H1 (cell line): ENCODE measurements around the gene TMPRSS3. TPM values are rescaled to one million over a fixed set of nuclear protein-coding genes. Genes with fewer than 3 reads are reported as not detected.

Experiments
- CTCF ChIA-PET: fragments of 300-600 bp; sonication (Branson Sonifier 250); formaldehyde crosslinking; loops from one replicate; lab custom pipeline; 2021; ENCODE audit not compliant: partially characterized antibody; lab: Charles Lee
- POLR2A ChIA-PET: fragments of 300-600 bp; sonication (Branson Sonifier 250); formaldehyde crosslinking; loops from one replicate; lab custom pipeline; 2021; ENCODE audit warnings: inconsistent platforms; ENCODE audit not compliant: partially characterized antibody; lab: Charles Lee
- DNase-seq, 2 experiments: peaks; one replicate each; pipeline versions ENCODE4 v3.0.0 to v3.0.0-alpha.2; 2010 to 2022; ENCODE audit warnings: low spot score in 2 of 2, low read depth in 1 of 2, mixed read lengths in 1 of 2
- FAIRE-seq: peaks from 2 replicates; lab custom pipeline; 2011; peaks lifted over from hg19 to GRCh38; lab: Jason Lieb, UNC
- H2AFZ ChIP-seq: 2 replicates; pipeline ENCODE4 v1.8.1; 2012; ENCODE audit warnings: low read length, inconsistent platforms
- H2AK5ac ChIP-seq: 2 replicates; pipeline ENCODE4 v1.6.1; 2013; ENCODE audit warnings: low read depth, low read length
- H2BK120ac ChIP-seq: replicated peaks from 2 replicates; pipeline ENCODE3; 2013; ENCODE audit warnings: low read depth, low read length, inconsistent platforms
- H2BK12ac ChIP-seq: 2 replicates; pipeline ENCODE4 v1.6.1; 2013; ENCODE audit warnings: low read depth, low read length
- H2BK15ac ChIP-seq: 2 replicates; pipeline ENCODE4 v1.6.1; 2013; ENCODE audit warnings: low read length
- H2BK20ac ChIP-seq: 2 replicates; pipeline ENCODE4 v1.6.1; 2013; ENCODE audit warnings: low read length
- H2BK5ac ChIP-seq: 2 replicates; pipeline ENCODE4 v1.6.1; 2013; ENCODE audit warnings: low read depth, low read length
- H3K14ac ChIP-seq: 2 replicates; pipeline ENCODE4 v1.6.1; 2013; ENCODE audit warnings: inconsistent platforms; ENCODE audit not compliant: insufficient read length
- H3K18ac ChIP-seq: 2 replicates; pipeline ENCODE4 v1.6.1; 2013; ENCODE audit warnings: low read length; ENCODE audit errors: extremely low read depth
- H3K23ac ChIP-seq: 2 replicates; pipeline ENCODE4 v1.6.1; 2013; ENCODE audit warnings: inconsistent platforms; ENCODE audit not compliant: insufficient read length
- H3K23me2 ChIP-seq: 2 replicates; pipeline ENCODE4 v1.6.1; 2013; ENCODE audit warnings: low read depth, low read length
- H3K27ac ChIP-seq: 2 replicates; pipeline ENCODE4 v1.6.1; 2011; ENCODE audit warnings: low read depth, low read length, inconsistent platforms
- H3K27me3 ChIP-seq, 4 experiments: replicated peaks in 1 of 4; 1 replicate in 1 of 4; 2 replicates in 3 of 4; pipeline versions ENCODE4 v1.6.1 to v1.8.1; 2011 to 2013; ENCODE audit warnings: low read length in 3 of 4, mild to moderate bottlenecking in 3 of 4, inconsistent platforms in 2 of 4, mixed read lengths in 2 of 4, moderate library complexity in 1 of 4; ENCODE audit not compliant: control insufficient read depth in 3 of 4, insufficient read depth in 3 of 4; ENCODE audit errors: extremely low read depth in 1 of 4
- H3K36me3 ChIP-seq, 4 experiments: 2 replicates each; pipeline versions ENCODE4 v1.6.1 to v1.8.1; 2011 to 2013; ENCODE audit warnings: mild to moderate bottlenecking in 4 of 4, low read length in 3 of 4, moderate library complexity in 2 of 4, control low read depth in 1 of 4, inconsistent platforms in 1 of 4; ENCODE audit not compliant: insufficient read depth in 4 of 4, control insufficient read depth in 2 of 4
- H3K4ac ChIP-seq: replicated peaks from 2 replicates; pipeline ENCODE3; 2013; ENCODE audit warnings: low read length, low read depth, mixed read lengths, inconsistent platforms; ENCODE audit not compliant: insufficient read length
- H3K4me1 ChIP-seq, 4 experiments: replicated peaks in 1 of 4; 1 replicate in 1 of 4; 2 replicates in 3 of 4; pipeline versions ENCODE4 v1.6.1 to v1.8.1; 2011 to 2013; ENCODE audit warnings: low read length in 3 of 4, inconsistent platforms in 2 of 4, mixed read lengths in 1 of 4; ENCODE audit not compliant: insufficient read depth in 4 of 4, control insufficient read depth in 3 of 4
- H3K4me2 ChIP-seq, 2 experiments: 2 replicates each; pipeline versions ENCODE4 v1.6.1 to v1.8.1; 2011 to 2013; ENCODE audit warnings: low read depth in 2 of 2, low read length in 2 of 2, control low read depth in 1 of 2, inconsistent platforms in 1 of 2, mild to moderate bottlenecking in 1 of 2; ENCODE audit not compliant: insufficient read depth in 1 of 2
- H3K4me3 ChIP-seq, 4 experiments: fragments of 200-600, 300-600 bp in 1 of 4; sonication (generic), shearing (Covaris generic), sonication (Bioruptor Twin) in 1 of 4; 2 replicates each; pipeline versions ENCODE4 v1.5.1 to v1.8.1; 2011 to 2016; ENCODE audit warnings: low read length in 4 of 4, low read depth in 3 of 4, control low read depth in 2 of 4, inconsistent platforms in 2 of 4, mild to moderate bottlenecking in 2 of 4, mixed read lengths in 1 of 4, moderate library complexity in 1 of 4; ENCODE audit not compliant: insufficient read depth in 2 of 4; ENCODE audit errors: extremely low read depth in 1 of 4
- H3K56ac ChIP-seq: replicated peaks from 2 replicates; pipeline ENCODE3; 2013; ENCODE audit warnings: low read depth, mild to moderate bottlenecking, mixed read lengths, low read length, inconsistent platforms; ENCODE audit not compliant: insufficient read length
- H3K79me1 ChIP-seq: 2 replicates; pipeline ENCODE4 v1.6.1; 2013; ENCODE audit warnings: low read depth, low read length, control low read depth
- H3K79me2 ChIP-seq, 2 experiments: 2 replicates each; pipeline versions ENCODE4 v1.6.1 to v1.8.1; 2012 to 2013; ENCODE audit warnings: low read length in 2 of 2, mild to moderate bottlenecking in 2 of 2, inconsistent platforms in 1 of 2; ENCODE audit not compliant: insufficient read depth in 2 of 2, control insufficient read depth in 1 of 2
- H3K9ac ChIP-seq, 4 experiments: replicated peaks in 1 of 4; 1 replicate in 1 of 4; 2 replicates in 3 of 4; pipeline versions ENCODE4 v1.6.1 to v1.8.1; 2011 to 2013; ENCODE audit warnings: low read depth in 3 of 4, low read length in 3 of 4, control low read depth in 2 of 4, mild to moderate bottlenecking in 2 of 4, moderate library complexity in 2 of 4, inconsistent platforms in 1 of 4; ENCODE audit errors: extremely low read depth in 1 of 4
- H3K9me3 ChIP-seq, 2 experiments: 2 replicates each; pipeline versions ENCODE4 v1.6.1 to v1.8.1; 2012 to 2013; ENCODE audit warnings: mild to moderate bottlenecking in 2 of 2, moderate library complexity in 2 of 2, control low read depth in 1 of 2, inconsistent platforms in 1 of 2, low read depth in 1 of 2, low read length in 1 of 2, mixed read lengths in 1 of 2; ENCODE audit not compliant: insufficient read depth in 2 of 2
- H4K20me1 ChIP-seq, 2 experiments: replicated peaks in 1 of 2; 2 replicates each; pipeline versions ENCODE3 to v1.8.1; 2011 to 2013; ENCODE audit warnings: inconsistent platforms in 2 of 2, low read length in 2 of 2, mild to moderate bottlenecking in 1 of 2; ENCODE audit not compliant: insufficient read depth in 2 of 2, control insufficient read depth in 1 of 2
- H4K5ac ChIP-seq: 2 replicates; pipeline ENCODE4 v1.6.1; 2013; ENCODE audit warnings: low read length, low read depth, mixed read lengths, inconsistent platforms; ENCODE audit not compliant: insufficient read length
- H4K8ac ChIP-seq: 2 replicates; pipeline ENCODE4 v1.8.0; 2013; ENCODE audit warnings: mild to moderate bottlenecking, moderate library complexity, low read length, inconsistent platforms; ENCODE audit not compliant: insufficient read depth; ENCODE audit errors: extremely low read depth
- H4K91ac ChIP-seq: replicated peaks from 2 replicates; pipeline ENCODE3; 2013; ENCODE audit warnings: low read length, mixed read lengths, inconsistent platforms; ENCODE audit not compliant: insufficient read length
- CHD1 ChIP-seq: IDR thresholded peaks from 2 replicates; pipeline ENCODE4 v1.6.1; 2012; ENCODE audit warnings: low read depth, low read length, improper control_type of control experiment
- CHD2 ChIP-seq: IDR thresholded peaks from 2 replicates; pipeline ENCODE4 v1.6.1; 2012; ENCODE audit warnings: low read length, improper control_type of control experiment
- CTBP2 ChIP-seq: IDR thresholded peaks from 2 replicates; pipeline ENCODE4 v1.7.0; 2011; ENCODE audit warnings: borderline replicate concordance, mild to moderate bottlenecking, moderate library complexity, mixed read lengths, low read length; ENCODE audit not compliant: insufficient read depth, insufficient read length
- EZH2 ChIP-seq: fragments of 200-600 bp; sonication (generic); IDR thresholded peaks from 2 replicates; pipeline ENCODE4 v1.7.1; 2012; ENCODE audit warnings: low read depth, mild to moderate bottlenecking, moderate library complexity, low read length, inconsistent platforms; ENCODE audit not compliant: severe bottlenecking
- HDAC6 ChIP-seq: IDR thresholded peaks from one replicate; pipeline ENCODE4 v1.7.1; 2012; ENCODE audit warnings: low read depth, mild to moderate bottlenecking, inconsistent platforms, low read length, moderate library complexity
- NRF1 ChIP-seq: IDR thresholded peaks from 2 replicates; pipeline ENCODE4 v1.6.1; 2011; ENCODE audit warnings: mild to moderate bottlenecking, low read depth, low read length, improper control_type of control experiment
- RXRA ChIP-seq: IDR thresholded peaks from 2 replicates; pipeline ENCODE4 v1.6.1; 2011; ENCODE audit warnings: low read depth, mild to moderate bottlenecking, low read length, moderate library complexity; ENCODE audit not compliant: insufficient read depth
- SAP30 ChIP-seq: fragments of 300-600 bp; sonication (generic); IDR thresholded peaks from 2 replicates; pipeline ENCODE4 v1.7.1; 2012; ENCODE audit warnings: low read length, moderate library complexity, mild to moderate bottlenecking, inconsistent platforms; ENCODE audit not compliant: insufficient read depth, insufficient replicate concordance
- SP4 ChIP-seq: IDR thresholded peaks from 2 replicates; pipeline ENCODE4 v1.6.1; 2012; ENCODE audit warnings: low read length, inconsistent platforms
- WGBS, 2 experiments: shearing (Covaris generic) in 1 of 2; methylation state at CpG; one replicate each; pipeline versions ENCODE4 v1.1.6 to v1.1.7; 2013 to 2015; ENCODE audit warnings: low lambda C conversion rate in 2 of 2, mixed read lengths in 2 of 2, inconsistent platforms in 1 of 2, low coverage in 1 of 2, missing lambda C conversion rate in 1 of 2; ENCODE audit not compliant: insufficient replicate concordance in 2 of 2, insufficient coverage in 1 of 2, insufficient read length in 1 of 2; ENCODE audit errors: extremely low coverage in 1 of 2, missing lambda C conversion rate in 1 of 2; 5-methylcytosine and 5-hydroxymethylcytosine counted together
- polyA plus RNA-seq, 7 experiments: library from polyadenylated mRNA; depleted of rRNA in 3 of 7; stranded (reverse) in 5 of 7; unstranded in 2 of 7; fragments of >200 nt in 5 of 7; fragments of 200-250 nt in 2 of 7; gene quantifications; 1 replicate in 5 of 7; 2 replicates in 1 of 7; 4 replicates in 1 of 7; pipeline versions ENCODE4 v1.2.1 to v1.2.3, GENCODE V29; 2011 to 2013; ENCODE audit warnings: missing spikeins in 2 of 7, mixed read lengths in 2 of 7
- total RNA-seq: library from RNA; stranded (reverse); fragmentation: NEBNext Ultra II Directional; extraction: Animal tissue kit (Norgen Biotek cat#: 25700); gene quantifications from 2 replicates; pipeline ENCODE4 v1.2.1, GENCODE V29; 2021
- TF ChIP-seq, protein P1 (sequence below): IDR thresholded peaks from 2 replicates; pipeline ENCODE4 v1.6.1; 2011; ENCODE audit warnings: low read length, improper control_type of control experiment
- TF ChIP-seq, protein P2 (sequence below): IDR thresholded peaks from 2 replicates; pipeline ENCODE4 v1.6.1; 2012; ENCODE audit warnings: inconsistent platforms

Gene TMPRSS3
- total and polyA plus RNA-seq, 2 of the 8 experiments (the other 6 are each of a cell fraction or from before 2014, with no cell fraction given) = 0.38 TPM; not detected in 1

DNA sequence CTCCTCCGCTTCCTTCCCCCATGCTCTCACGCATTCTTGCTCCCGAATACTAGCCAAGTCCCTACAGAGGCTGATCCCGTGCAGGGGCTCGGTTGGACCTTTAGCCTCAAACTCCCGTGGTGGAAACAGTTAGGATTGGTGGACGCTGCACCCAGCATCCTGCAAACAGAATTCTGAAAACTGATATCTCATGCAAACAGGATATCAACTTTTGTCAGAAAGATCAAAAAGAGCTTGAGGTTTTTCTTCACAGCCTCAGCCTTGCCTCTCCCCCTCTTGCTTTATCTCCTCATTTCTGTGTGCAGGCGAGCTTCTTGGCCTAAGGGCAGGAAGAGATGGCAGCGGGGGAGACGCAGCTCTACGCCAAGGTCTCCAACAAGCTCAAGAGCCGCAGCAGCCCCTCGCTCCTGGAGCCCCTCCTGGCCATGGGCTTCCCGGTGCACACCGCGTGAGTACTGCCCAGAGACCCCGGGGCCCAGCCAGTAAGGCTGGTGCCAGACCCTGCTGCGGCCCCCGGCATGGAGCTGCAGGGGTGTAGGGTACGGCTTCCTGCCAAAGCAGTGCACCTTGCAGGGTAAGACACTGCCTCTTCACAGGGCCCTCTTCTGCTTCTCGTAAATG is 7.9 kb upstream of the TMPRSS3 start, which contains the start of gene UBASH3A:
Gene UBASH3A (plus strand): TSS at position 292 of the 621 bp plus-strand sequence. CDS start 44 bp downstream, at position 336.
- Histone ChIP-seq H4K20me1 (no peaks in the 10 kb centered on the region), H2BK5ac (no peak within 1 kb of the TSS), H3K9ac (no peak within 1 kb of the TSS), H3K23me2 (no peaks in the 10 kb centered on the region), H2AFZ (no peak within 1 kb of the TSS), H2BK15ac (no peak within 1 kb of the TSS), H3K4me1 (no peaks in the 10 kb centered on the region), H3K36me3 (no peaks in the 10 kb centered on the region), H2BK120ac (no peak within 1 kb of the TSS), H3K14ac (no peak within 1 kb of the TSS), H4K5ac (no peak within 1 kb of the TSS), H3K9me3 (peaks cover 3 to 7% of the 10 kb centered on the region in 2 experiments; a peak in 2 of 4 replicates), H3K4me3 (no peak within 1 kb of the TSS), H3K56ac (no peak within 1 kb of the TSS), H3K4me2 (no peak within 1 kb of the TSS), H4K8ac (no peak within 1 kb of the TSS), H3K4ac (no peak within 1 kb of the TSS), H3K27ac (no peak within 1 kb of the TSS), H3K79me1 (no peaks in the 10 kb centered on the region), H2BK12ac (no peak within 1 kb of the TSS), H4K91ac (no peak within 1 kb of the TSS), H2AK5ac (no peak within 1 kb of the TSS), H2BK20ac (no peak within 1 kb of the TSS), H3K27me3 (no peaks in the 10 kb centered on the region), H3K79me2 (no peaks in the 10 kb centered on the region), H3K23ac (no peak within 1 kb of the TSS), H3K18ac (no peak within 1 kb of the TSS; the same call in 1 of the 2 replicates)
- POLR2A ChIA-PET = interaction anchor here (0.6 to 1.6 kb wide), 2 partner anchors 32 to 47 kb away, joined by 3 read pairs; no protein-coding TSS in a partner anchor
- no peak for DNase-seq
- WGBS, 2 experiments = 93% methylated on average over 21 of the region's 21 CpGs; no CpG with 5 or more reads in 1 of the 2 experiments
- no peak for FAIRE-seq
- CTCF ChIA-PET = interaction anchor here (0.7 to 2.5 kb wide), 7 partner anchors 8 to 65 kb away, joined by 3 to 7 read pairs (median 3); no protein-coding TSS in a partner anchor
- TF ChIP-seq, protein P1, sequence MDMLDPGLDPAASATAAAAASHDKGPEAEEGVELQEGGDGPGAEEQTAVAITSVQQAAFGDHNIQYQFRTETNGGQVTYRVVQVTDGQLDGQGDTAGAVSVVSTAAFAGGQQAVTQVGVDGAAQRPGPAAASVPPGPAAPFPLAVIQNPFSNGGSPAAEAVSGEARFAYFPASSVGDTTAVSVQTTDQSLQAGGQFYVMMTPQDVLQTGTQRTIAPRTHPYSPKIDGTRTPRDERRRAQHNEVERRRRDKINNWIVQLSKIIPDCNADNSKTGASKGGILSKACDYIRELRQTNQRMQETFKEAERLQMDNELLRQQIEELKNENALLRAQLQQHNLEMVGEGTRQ = no peak
- TF ChIP-seq CHD2 = no peak
- TF ChIP-seq NRF1 = no peak
- no peak for TF ChIP-seq CTBP2
- no peak for TF ChIP-seq CHD1
- no peak for TF ChIP-seq RXRA
- TF ChIP-seq SP4 = no peak
- no peak for TF ChIP-seq SAP30
- no peak for TF ChIP-seq HDAC6
- TF ChIP-seq, protein P2, sequence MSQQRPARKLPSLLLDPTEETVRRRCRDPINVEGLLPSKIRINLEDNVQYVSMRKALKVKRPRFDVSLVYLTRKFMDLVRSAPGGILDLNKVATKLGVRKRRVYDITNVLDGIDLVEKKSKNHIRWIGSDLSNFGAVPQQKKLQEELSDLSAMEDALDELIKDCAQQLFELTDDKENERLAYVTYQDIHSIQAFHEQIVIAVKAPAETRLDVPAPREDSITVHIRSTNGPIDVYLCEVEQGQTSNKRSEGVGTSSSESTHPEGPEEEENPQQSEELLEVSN = no peak
- TF ChIP-seq EZH2 = no peak
